ENCODE measurements around the gene CD300H.
A peak's percentile ranks its signal among the peaks of the same experiment; 100 is the strongest.

The CD300H gene

GRCh38 chr17:74515941-74516340 lies 51.4 kb downstream of the CD300H start (continued):
- TF ChIP-seq ZNF692 (tag by site-specific recombination; IDR thresholded peaks at IDR 0.05) (no peak), ZNF514 (tag by site-specific recombination; IDR thresholded peaks at IDR 0.05) (no peak), ZBTB6 (tag by site-specific recombination; IDR thresholded peaks at IDR 0.05) (no peak), GLIS2 (tag by site-specific recombination; IDR thresholded peaks at IDR 0.05) (no peak), ZNF626 (tag by site-specific recombination; IDR thresholded peaks at IDR 0.05) (no peak), MYNN (tag by site-specific recombination; IDR thresholded peaks at IDR 0.05; ENCODE audit: borderline replicate concordance) (no peak), KLF7 (tag by site-specific recombination; IDR thresholded peaks at IDR 0.05; ENCODE audit: borderline replicate concordance) (no peak), ZSCAN30 (tag by site-specific recombination; IDR thresholded peaks at IDR 0.05) (no peak), ZNF132 (tag by site-specific recombination; IDR thresholded peaks at IDR 0.05; ENCODE audit: borderline replicate concordance) (no peak)

GRCh38 chr17:74514632-74515334 lies 52.5 kb downstream of the CD300H start:
- ChIA-PET CTCF (interaction anchor here (0.7 kb wide), 1 partner anchor 244 kb away, joined by 3 read pairs; no protein-coding TSS in a partner anchor), POLR2A (no interaction called here)
- Histone ChIP-seq H3K4me3 (ENCODE audit: low read depth, low read length) (no peak overlapping the region), H3K27ac (ENCODE audit: extremely low read depth, low read depth, low read length) (no peak overlapping the region), H3K4me1 (ENCODE audit: control insufficient read depth, insufficient read depth, low read length) (no peaks in the 10 kb centered on the region), H3K9me3 (ENCODE audit: control insufficient read depth, insufficient read depth, low read depth, low read length) (no peaks in the 10 kb centered on the region), H3K36me3 (ENCODE audit: control insufficient read depth in 2 of 2, insufficient read depth in 1 of 2, low read length in 2 of 2) (no peaks in the 10 kb centered on the region)
- TF ChIP-seq ZNF529 (tag by site-specific recombination; IDR thresholded peaks at IDR 0.05; ENCODE audit: insufficient replicate concordance) (no peak), ZNF341 (tag by site-specific recombination; IDR thresholded peaks at IDR 0.05; ENCODE audit: low read depth) (no peak), ZNF571 (tag by site-specific recombination; IDR thresholded peaks at IDR 0.05) (peak; percentile 92), SALL2 (tag by site-specific recombination; IDR thresholded peaks at IDR 0.05; ENCODE audit: borderline replicate concordance) (peak; percentile 95), ZSCAN18 (tag by site-specific recombination; IDR thresholded peaks at IDR 0.05) (peak; percentile 77; the same call in 1 of the 2 replicates), ZBTB10 (tag by site-specific recombination; IDR thresholded peaks at IDR 0.05) (peak; percentile 34; the same call in 1 of the 2 replicates), ZNF169 (tag by site-specific recombination; IDR thresholded peaks at IDR 0.05) (peak; percentile 79), HIC1 (tag by site-specific recombination; IDR thresholded peaks at IDR 0.05) (peak; percentile 81), ZBTB26 (tag by site-specific recombination; optimal IDR thresholded peaks at IDR 0.05) (peak; percentile 13), ZNF555 (tag by site-specific recombination; conservative IDR thresholded peaks at IDR 0.05) (no peak), ZNF658 (tag by site-specific recombination; IDR thresholded peaks at IDR 0.05) (no peak), ZNF48 (tag by site-specific recombination; IDR thresholded peaks at IDR 0.05) (no peak), ZNF670 (tag by site-specific recombination; IDR thresholded peaks at IDR 0.05; ENCODE audit: low read depth) (peak; percentile 60; the same call in 1 of the 2 replicates), ZBTB44 (tag by site-specific recombination; IDR thresholded peaks at IDR 0.05) (no peak), ZFP69B (tag by site-specific recombination; IDR thresholded peaks at IDR 0.05) (no peak)
